Measurements from ENCODE around the gene CTDNEP1.
"Not testable (repeated sequence)": the region's sequence is repeated elsewhere in the genome, so short reads cannot be mapped to it uniquely, and the experiment has no call there.

CTDNEP1 gene

GRCh38 chr17:7246779-7247178 is 4.8 kb downstream of the CTDNEP1 start:
- no peak for TF ChIP-seq EZH2phosphoT487 (IDR thresholded peaks at IDR 0.05; ENCODE audit: borderline replicate concordance)
- no peak for TF ChIP-seq CTCF (conservative IDR thresholded peaks at IDR 0.05; ENCODE audit: low read length)
- Histone ChIP-seq H3K4me2 (ENCODE audit: low read depth, low read length, poor library complexity, severe bottlenecking) (no peak overlapping the region), H4K20me1 (ENCODE audit: insufficient read depth, low read length, poor library complexity, severe bottlenecking) (peaks cover 38% of the 10 kb centered on the region), H3K9me2 (replicated peaks; ENCODE audit: low read depth, low read length) (no peaks in the 10 kb centered on the region), H3K36me3 (ENCODE audit: insufficient read depth, low read length) (peaks cover 23% of the 10 kb centered on the region; the same call in 1 of the 2 replicates), H3K9ac (ENCODE audit: low read depth, low read length, poor library complexity, severe bottlenecking) (no peak overlapping the region), H2AFZ (ENCODE audit: low read length) (no peak overlapping the region), H3K9me3 (ENCODE audit: insufficient read depth, low read depth, low read length) (no peaks in the 10 kb centered on the region), H3K27me3 (ENCODE audit: insufficient read depth, low read length, poor library complexity, severe bottlenecking) (no peaks in the 10 kb centered on the region), H3K79me2 (ENCODE audit: insufficient read depth, low read length) (peaks cover 61% of the 10 kb centered on the region), H3K4me1 (ENCODE audit: insufficient read depth, low read length, poor library complexity, severe bottlenecking) (peaks cover 32% of the 10 kb centered on the region), H3F3A (ENCODE audit: low read depth) (0 out of 2 replicates have a peak, but pooled peaks cover 3% of the 10 kb centered on the region), H3K4me3 (ENCODE audit: low read length, poor library complexity, severe bottlenecking) (no peak overlapping the region)

- peaks cover 60% of the 10 kb centered on the region for H3K79me2 ChIP-seq (ENCODE audit: insufficient read depth, low read length)
These were observed 7.7 kb downstream of the CTDNEP1 start for GRCh38 chr17:7243838-7244237.

GRCh38 chr17:7243453-7243729 is 8.1 kb downstream of the CTDNEP1 start:
- H3K9me3 ChIP-seq (ENCODE audit: insufficient read depth, low read depth, low read length), result no peaks in the 10 kb centered on the region
- H3K4me2 ChIP-seq (ENCODE audit: low read depth, low read length, poor library complexity, severe bottlenecking), result peak overlapping the region; percentile 75
- H3K9me2 ChIP-seq (replicated peaks; ENCODE audit: low read depth, low read length), result no peaks in the 10 kb centered on the region
- peaks cover 23% of the 10 kb centered on the region; the same call in 1 of the 2 replicates for H3K36me3 ChIP-seq (ENCODE audit: insufficient read depth, low read length)
- H3F3A ChIP-seq (ENCODE audit: low read depth), result 0 out of 2 replicates have a peak, but pooled peaks cover 3% of the 10 kb centered on the region
- H2AFZ ChIP-seq (ENCODE audit: low read length), result no peak overlapping the region
- H3K79me2 ChIP-seq (ENCODE audit: insufficient read depth, low read length), result peaks cover 59% of the 10 kb centered on the region
- peak overlapping the region; percentile 86 for H3K4me3 ChIP-seq (ENCODE audit: low read length, poor library complexity, severe bottlenecking)
- H3K9ac ChIP-seq (ENCODE audit: low read depth, low read length, poor library complexity, severe bottlenecking), result no peak overlapping the region
- TF ChIP-seq EZH2phosphoT487 (IDR thresholded peaks at IDR 0.05; ENCODE audit: borderline replicate concordance) (no peak), CTCF (conservative IDR thresholded peaks at IDR 0.05; ENCODE audit: low read length) (no peak)
- H3K27me3 ChIP-seq (ENCODE audit: insufficient read depth, low read length, poor library complexity, severe bottlenecking), result peaks cover 5% of the 10 kb centered on the region
- peaks cover 12% of the 10 kb centered on the region for H4K20me1 ChIP-seq (ENCODE audit: insufficient read depth, low read length, poor library complexity, severe bottlenecking)
- peaks cover 25% of the 10 kb centered on the region for H3K4me1 ChIP-seq (ENCODE audit: insufficient read depth, low read length, poor library complexity, severe bottlenecking)

More at GRCh38 chr17:7243838-7244237, 7.7 kb downstream of the CTDNEP1 start:
- H3K27me3 ChIP-seq (ENCODE audit: insufficient read depth, low read length, poor library complexity, severe bottlenecking); H3K4me3 ChIP-seq (ENCODE audit: low read length, poor library complexity, severe bottlenecking); H2AFZ ChIP-seq (ENCODE audit: low read length); H3K9ac ChIP-seq (ENCODE audit: low read depth, low read length, poor library complexity, severe bottlenecking); H3K4me2 ChIP-seq (ENCODE audit: low read depth, low read length, poor library complexity, severe bottlenecking); H3K9me3 ChIP-seq (ENCODE audit: insufficient read depth, low read depth, low read length); H3F3A ChIP-seq (ENCODE audit: low read depth); H3K9me2 ChIP-seq (replicated peaks; ENCODE audit: low read depth, low read length): not testable (repeated sequence)
- Histone ChIP-seq H4K20me1 (ENCODE audit: insufficient read depth, low read length, poor library complexity, severe bottlenecking) (peaks cover 16% of the 10 kb centered on the region), H3K4me1 (ENCODE audit: insufficient read depth, low read length, poor library complexity, severe bottlenecking) (peaks cover 29% of the 10 kb centered on the region), H3K36me3 (ENCODE audit: insufficient read depth, low read length) (peaks cover 23% of the 10 kb centered on the region; the same call in 1 of the 2 replicates)

- Histone ChIP-seq H3K4me1 (ENCODE audit: insufficient read depth, low read length, poor library complexity, severe bottlenecking) (peaks cover 25% of the 10 kb centered on the region), H3K9ac (ENCODE audit: low read depth, low read length, poor library complexity, severe bottlenecking) (peak overlapping the region; percentile 86), H3K9me2 (replicated peaks; ENCODE audit: low read depth, low read length) (no peaks in the 10 kb centered on the region), H3K27me3 (ENCODE audit: insufficient read depth, low read length, poor library complexity, severe bottlenecking) (peaks cover 5% of the 10 kb centered on the region), H3K9me3 (ENCODE audit: insufficient read depth, low read depth, low read length) (no peaks in the 10 kb centered on the region), H4K20me1 (ENCODE audit: insufficient read depth, low read length, poor library complexity, severe bottlenecking) (peaks cover 12% of the 10 kb centered on the region), H3K79me2 (ENCODE audit: insufficient read depth, low read length) (peaks cover 56% of the 10 kb centered on the region), H3K4me2 (ENCODE audit: low read depth, low read length, poor library complexity, severe bottlenecking) (peak overlapping the region; percentile 75), H3K36me3 (ENCODE audit: insufficient read depth, low read length) (peaks cover 23% of the 10 kb centered on the region; the same call in 1 of the 2 replicates), H3F3A (ENCODE audit: low read depth) (0 out of 2 replicates have a peak, but pooled peaks cover 3% of the 10 kb centered on the region), H2AFZ (ENCODE audit: low read length) (peak overlapping the region; percentile 87), H3K4me3 (ENCODE audit: low read length, poor library complexity, severe bottlenecking) (peak overlapping the region; percentile 86)
- TF ChIP-seq CTCF (conservative IDR thresholded peaks at IDR 0.05; ENCODE audit: low read length), result no peak; the same call in 1 of the 2 replicates
- no peak for TF ChIP-seq EZH2phosphoT487 (IDR thresholded peaks at IDR 0.05; ENCODE audit: borderline replicate concordance)
These were observed 8.6 kb downstream of the CTDNEP1 start for GRCh38 chr17:7242717-7243452.

Data from Loucy (cell line).